GM19467 (cell line): ENCODE data around the gene NDUFB4.
A peak's percentile ranks its signal among the peaks of the same experiment; 100 is the strongest.
"Not testable (repeated sequence)": the region's sequence is repeated elsewhere in the genome, so short reads cannot be mapped to it uniquely, and the experiment has no call there.

Experiments used
- ATAC-seq: cut with Tn5 transposase; IDR thresholded peaks from one replicate; pipeline ENCODE4 v1.9.1; 2021; ENCODE audit warnings: mild to moderate bottlenecking, moderate library complexity; ENCODE audit not compliant: unreplicated experiment

NDUFB4 gene

DNA sequence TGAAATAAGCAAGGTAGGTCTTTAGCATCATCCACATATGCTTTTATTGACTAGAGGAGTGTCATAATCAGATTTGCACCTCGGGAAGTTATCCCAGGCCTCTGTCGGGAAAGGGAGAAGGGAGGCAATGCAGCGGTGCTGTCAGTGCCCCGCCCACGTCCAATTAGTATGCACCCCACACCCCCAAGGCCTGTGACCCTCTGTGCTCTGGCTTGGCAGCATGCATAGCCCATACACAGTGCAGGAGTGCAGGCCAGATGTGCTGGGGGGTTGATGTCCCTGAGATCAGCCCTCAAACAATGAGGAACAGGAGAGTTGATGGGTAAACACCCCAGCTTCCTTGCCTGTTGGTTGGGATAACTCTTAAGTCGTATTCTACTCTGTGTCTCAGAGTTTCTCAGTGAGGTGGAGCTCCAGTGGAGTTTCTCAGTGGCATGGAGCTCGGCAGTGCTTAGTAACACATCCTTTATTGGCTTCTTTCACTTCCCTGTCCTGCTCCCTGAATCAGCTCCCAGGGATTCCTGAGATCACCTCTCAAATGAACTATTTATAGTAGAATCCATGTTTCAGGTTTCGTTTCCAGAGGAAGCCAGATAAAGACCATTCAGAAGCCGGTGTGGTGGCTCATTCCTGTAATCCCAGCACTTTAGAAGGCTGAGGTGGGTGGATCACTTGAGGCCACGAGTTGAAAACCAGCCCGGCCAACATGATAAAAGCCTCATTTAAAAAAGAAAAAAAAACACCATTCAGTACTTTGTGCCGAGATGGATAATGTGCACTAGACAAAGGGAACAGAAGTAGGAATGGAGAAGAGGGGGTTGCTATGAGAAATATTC is 26.7 kb upstream of the NDUFB4 start:
- ATAC-seq, result no peak

DNA sequence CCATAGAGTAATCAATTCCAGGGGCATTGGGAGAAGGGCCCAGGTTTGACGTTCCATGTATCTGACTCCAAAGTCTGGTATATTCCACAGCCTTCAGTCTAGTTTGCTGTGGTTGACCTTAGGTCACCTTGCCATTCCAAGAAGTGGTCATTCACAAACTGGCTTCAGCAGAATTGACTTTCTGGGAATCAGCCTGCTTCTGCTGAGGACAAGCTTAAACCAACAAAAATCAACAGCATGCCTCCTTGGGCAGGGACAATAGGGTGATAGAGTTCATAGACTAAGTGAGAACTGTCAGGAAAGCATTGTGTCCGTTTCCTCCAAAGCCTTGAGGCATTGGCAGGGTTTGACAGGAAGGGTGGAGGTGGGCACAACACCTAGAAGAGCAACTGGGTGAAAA is 24.1 kb upstream of the NDUFB4 start:
- no peak for ATAC-seq

DNA sequence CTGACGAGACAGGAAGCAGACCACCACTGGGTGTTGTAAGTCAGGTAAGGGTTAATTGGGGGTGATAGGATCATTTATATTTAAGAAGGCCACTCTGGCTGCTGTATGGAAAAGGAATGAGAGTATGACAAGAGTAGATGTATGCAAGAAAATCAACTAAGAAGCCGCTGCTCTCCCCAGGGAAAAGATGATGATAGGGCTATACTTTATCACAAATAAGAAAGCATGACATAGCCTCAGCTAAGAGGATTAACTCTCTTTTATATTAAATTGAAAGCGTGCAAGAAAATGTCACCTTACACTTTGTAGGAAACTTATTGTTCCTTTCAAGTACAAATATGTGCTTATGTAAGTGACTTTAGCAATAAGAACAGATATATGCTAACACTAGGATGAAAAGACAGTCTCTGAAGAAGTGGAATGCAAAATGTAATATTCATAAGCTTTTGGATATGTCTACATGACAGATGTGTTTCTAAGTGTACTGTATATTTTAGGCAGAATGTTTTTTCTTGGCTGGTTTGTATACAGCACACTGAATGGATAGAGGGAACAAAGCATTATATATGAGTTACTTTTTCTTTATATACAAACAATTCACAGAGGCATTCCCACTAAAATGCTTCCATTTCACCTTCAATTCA is 8.7 kb upstream of the NDUFB4 start:
- ATAC-seq, result no peak

DNA sequence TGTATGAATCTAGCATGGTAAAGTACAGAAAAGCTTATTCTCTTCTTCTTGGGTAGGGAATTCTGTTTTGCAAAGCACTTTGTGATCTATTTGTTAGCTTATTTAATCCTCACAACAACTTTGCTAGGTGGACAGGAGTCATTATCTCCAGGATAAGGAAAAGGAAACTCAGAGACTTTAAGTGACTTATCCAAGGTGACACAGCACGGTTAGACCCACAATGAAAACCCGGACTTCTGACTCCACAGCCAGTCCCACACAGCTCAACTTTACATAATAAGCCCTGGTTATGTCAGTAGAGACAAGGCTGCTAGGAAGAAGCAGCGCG is 384 bp upstream of the NDUFB4 start:
- no peak for ATAC-seq

DNA sequence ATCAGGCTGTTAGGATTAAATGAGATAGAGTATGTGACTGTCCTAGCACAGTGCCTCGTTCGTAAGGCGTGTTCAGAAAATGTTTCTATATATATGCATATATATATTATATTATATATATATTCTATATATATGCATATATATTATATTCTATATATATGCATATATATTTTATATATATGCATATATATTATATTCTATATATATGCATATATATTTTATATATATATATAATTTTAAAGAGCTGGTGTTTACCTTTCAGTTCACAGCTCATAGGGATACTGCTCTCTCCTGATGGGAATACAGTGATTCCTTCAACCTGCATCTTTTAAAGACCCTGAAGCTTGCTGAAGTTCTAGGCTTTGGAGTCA is 702 bp downstream of the NDUFB4 start:
- no peak for ATAC-seq

DNA sequence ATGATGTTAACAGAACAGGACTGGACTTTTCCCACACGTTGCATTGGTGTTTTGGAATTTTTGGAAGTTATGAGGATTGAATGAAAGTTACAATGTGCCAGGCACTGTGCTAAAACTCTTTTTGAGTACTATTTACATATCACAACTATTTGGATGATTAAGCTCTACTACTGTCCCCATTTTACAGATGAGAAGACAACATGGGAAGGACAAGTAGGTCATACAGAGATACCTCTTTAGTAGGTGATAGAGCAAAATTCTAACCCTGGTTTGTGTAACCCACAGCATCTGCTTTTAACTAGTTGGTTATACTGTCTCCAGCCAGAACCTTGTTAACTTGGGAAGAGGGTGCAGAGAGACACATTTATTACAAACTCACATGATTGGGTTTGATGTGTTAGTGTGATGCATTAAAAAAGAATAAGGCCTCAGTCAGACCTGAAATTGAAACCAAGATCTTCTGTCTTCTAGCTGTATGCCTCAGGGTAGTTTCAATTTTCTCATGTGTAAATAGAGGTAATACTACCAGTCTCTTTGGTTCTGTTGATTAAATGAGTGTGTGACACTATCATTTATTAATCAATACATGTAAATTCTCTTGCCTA is 1.4 kb downstream of the NDUFB4 start:
- ATAC-seq, result peak; percentile 33

DNA sequence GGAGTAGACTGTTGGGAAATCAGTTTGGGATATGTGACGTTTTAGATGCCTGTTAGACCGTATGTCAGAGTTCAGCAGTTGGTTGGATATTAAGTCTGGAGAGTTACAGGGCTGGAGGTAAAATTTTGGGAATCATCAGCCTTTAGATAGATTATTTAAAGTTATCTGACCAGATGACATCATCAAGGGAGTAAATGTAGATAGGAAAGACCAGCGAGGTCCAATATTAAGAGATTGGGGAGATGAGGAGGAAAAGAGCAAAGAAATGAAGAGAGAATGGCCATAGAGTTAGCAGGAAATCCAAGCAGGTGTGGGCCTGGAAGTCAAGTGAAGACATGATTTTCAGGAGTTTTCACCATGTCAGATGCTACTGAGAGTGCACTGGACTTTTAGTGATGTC is 3.1 kb downstream of the NDUFB4 start:
- ATAC-seq, result no peak

DNA sequence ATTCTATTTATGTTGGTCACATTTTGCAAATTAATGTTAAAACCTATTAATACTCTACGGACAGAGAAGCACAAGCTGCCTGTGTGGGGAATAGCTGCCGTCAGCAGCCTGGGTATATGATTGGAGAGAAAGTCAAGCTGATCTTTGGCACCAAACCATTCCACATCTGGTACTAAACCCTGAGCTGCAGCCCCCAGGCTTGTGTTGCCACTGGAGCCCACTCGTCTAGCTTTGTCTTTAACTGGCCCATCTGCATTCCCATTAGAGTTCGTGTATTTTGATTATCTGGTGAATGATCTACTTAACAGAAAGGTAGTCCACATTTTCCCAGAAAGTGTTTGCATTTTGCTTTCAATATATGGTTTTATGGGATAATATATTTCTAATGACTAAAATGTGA is 5.4 kb downstream of the NDUFB4 start:
- no peak for ATAC-seq

DNA sequence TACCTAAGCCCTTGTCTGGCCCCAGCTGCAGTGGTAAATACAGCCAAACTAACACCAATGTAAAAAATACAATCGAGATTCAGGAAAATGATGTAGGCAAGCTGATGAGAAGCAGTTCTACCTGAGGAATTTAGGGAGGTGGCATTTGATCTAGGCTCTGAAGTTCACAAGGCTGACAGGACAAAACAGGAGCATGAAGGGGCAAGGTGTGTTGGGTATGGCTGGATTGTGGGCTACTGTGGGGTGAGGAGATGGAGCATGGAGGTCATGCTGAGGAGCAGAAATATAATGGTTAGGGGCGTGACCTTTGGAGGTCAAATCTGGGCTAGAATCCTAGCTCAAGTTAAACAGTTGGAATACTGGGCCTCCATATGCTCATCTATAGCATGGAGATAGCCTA is 6.5 kb downstream of the NDUFB4 start:
- ATAC-seq, result no peak

DNA sequence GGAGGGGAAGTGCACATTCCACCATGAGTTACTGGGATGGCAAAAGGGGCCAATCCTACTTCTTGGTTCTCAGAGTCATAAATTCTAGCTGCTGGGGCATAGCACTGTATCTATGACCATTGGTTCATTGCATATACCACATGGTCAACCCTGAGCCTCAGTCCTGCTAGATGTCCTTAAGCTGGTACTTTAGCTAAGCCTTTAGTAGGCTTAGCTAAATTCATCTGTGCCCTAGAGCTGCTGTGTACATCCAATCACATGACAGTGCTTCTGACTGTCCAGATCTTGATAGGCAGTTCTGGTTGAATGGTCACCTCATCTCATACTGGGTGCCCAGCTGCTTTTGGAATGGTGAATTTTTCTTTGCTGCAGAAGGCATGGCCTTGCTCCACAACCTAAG is 8.2 kb downstream of the NDUFB4 start:
- ATAC-seq, result no peak

DNA sequence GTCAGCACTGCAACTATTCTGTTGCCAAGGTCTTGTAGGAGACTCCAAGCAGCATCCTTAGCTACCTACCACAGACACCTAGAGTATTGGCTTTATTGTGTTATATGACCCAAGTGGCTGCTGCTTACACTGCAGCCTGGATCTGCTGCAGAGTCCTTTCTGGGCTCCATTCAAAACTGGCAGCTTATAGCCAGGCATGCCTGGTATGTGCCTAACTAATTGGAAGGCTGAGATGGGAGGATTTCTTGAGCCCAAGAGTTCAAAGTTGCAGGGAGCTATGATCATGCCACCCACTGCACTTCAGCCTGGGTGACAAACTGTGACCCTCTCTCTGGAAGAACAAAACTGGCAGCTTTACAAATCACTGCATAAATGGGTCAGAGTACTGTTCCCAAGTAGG is 8.6 kb downstream of the NDUFB4 start:
- ATAC-seq, result no peak

DNA sequence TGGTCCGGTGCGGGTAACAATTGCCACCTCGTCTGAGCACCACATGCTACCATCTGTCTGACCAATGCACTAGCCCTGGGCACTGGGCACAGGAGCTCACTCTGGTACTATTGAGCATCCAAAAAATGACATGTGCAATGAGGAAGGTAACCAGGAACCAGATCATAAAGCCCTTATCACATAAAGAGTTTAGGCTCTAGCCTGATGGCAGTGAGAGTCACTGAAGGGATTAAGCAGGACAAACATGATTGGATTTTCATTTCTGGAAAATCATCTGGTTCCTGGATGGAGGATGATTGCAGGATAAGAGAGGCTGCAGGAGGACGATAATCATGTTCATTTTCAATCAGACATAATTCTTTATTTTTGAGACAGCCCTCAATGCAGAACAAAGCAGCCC is 12.4 kb downstream of the NDUFB4 start:
- ATAC-seq, result no peak

DNA sequence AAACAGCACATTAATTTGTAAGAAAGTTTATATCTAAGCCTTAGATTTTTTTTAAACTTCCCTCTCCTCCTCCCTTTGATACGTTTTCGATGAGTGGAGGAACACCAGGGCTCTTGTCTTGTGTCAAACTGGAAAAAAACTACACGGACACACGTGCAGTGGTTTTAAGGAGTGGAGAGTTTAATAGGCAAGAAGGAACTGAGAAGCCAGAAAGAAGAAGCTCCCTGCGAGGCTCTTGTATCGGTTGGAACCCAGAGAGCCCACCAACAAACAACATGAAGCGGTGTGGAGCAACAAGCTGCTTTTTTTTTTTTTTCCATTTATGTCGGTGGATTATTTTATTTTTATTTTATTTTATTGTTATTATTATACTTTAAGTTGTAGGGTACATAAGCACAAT is 18.6 kb downstream of the NDUFB4 start:
- ATAC-seq, result no peak

DNA sequence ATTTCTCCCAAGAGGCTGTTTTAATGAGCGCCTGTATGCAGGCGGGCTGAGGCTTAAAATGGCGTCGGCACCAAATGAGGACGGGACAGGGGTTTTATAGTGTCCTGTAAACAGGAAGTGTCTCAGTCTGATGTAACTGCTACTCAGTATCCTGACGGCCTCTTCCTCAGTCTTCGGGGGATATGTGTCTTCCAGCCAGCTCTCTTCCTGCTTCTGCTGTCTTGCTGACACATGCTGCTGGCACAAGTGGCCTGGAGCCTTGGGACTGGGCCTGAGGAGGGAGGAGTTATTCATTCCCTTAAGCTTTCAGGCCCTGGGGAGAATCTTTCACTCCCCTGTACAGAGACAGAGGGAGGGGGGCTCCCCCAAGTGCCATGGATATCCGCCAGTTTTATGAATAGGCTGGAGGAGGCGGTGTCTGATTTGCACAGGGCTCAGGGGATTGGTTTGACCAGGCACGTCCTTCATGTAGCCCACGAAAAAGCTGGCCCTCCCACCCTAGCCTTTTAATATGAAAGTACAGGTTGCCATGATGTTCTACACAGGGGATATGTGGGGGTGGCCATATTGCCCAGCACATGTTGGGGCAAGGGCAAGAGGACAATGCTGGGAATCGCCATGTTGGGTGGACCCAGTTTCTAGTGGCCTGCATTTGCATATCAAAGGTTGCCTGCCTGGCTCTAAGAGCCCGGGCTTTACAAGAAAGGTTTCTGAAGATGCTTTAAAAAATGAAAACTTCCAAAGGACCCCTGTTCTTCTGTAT is 19.9 kb downstream of the NDUFB4 start:
- no peak for ATAC-seq

DNA sequence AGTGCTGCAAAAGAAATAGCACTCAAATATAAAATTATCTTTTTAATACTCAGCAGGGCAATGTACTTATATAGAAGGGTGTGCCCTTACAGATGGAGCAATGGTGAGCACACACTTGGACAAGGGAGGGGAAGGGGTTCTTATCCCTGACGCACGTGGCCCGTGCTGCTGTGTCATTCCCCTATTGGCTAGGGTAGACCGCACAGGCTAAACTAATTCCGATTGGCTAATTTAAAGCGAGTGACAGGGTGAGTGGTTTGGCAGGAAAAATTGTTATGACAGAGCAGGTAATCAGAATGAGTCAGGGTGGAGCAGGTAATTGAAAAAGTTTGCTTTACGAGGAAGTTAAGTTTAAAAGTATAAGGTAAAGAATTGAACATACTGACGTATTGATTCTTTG is 20.6 kb downstream of the NDUFB4 start:
- ATAC-seq, result not testable (repeated sequence)

DNA sequence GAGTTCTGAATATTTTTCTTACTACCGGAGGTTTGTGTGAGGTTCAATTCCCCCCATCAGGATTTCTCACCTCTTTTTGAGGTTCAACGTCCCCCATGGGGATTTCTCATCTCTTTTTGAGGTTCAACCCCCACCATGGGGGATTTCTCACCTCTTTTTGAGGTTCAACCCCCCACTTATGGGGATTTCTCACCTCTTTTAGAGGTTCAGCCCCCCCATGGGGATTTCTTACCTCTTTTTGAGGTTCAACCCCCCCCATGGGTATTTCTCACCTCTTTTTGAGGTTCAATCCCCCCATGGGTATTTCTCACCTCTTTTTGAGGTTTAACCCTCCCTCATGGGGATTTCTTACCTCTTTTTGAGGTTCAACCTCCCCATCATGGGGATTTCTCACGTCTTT is 26.3 kb downstream of the NDUFB4 start:
- no peak for ATAC-seq

DNA sequence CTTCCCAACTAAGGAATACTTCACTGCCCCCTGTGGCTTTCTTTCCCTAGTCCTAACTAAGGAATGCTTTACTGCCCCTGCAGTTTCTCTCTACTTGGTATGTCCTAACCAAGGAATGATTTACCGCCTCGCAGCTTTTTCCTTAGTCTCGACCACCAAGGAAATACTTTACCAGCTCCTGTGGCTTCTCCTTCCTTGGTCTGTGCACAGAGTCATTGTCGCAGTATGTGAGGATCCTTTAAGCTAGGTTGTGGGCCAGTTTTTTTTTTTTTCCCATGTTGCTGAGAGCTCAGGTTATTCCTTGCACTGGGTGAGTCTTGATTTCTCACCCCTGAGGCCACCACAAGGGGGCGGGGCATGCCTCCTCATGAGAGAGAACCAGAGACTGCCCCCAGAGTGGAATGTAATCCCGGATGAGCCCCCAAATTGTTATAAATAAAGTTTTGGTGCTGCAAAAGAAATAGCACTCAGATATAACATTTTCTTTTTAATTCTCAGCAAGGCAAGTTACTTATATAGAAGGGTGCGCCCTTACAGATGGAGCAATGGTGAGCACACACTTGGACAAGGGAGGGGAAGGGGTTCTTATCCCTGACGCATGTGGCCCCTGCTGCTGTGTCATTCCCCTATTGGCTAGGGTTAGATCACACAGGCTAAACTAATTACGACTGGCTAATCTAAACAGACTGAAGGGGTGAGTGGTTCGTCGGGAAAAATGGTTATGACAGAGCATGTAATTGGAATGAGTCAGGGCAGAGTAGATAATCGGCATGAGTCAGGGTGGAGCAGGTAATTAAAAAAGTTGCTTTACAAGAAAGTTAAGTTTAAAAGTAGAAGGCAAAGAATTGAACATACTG is 27.0 kb downstream of the NDUFB4 start:
- no peak for ATAC-seq

DNA sequence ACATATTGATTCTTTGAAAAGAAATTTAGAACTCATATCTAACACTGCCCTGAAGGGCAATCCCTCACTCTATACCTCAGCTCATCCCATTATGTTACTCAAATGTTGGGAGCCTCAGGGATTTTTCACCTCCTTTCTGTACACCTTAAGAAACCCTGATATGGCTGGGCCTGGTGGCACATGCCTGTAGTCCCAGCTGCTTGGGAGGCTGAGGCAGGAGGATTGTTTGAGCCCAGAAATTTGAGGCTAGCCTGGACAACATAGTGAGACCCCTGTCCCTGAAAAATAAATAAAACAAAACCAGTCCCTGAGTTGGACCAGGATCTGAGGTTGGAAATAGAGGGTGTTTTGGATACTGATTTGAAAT is 27.6 kb downstream of the NDUFB4 start:
- ATAC-seq, result no peak

DNA sequence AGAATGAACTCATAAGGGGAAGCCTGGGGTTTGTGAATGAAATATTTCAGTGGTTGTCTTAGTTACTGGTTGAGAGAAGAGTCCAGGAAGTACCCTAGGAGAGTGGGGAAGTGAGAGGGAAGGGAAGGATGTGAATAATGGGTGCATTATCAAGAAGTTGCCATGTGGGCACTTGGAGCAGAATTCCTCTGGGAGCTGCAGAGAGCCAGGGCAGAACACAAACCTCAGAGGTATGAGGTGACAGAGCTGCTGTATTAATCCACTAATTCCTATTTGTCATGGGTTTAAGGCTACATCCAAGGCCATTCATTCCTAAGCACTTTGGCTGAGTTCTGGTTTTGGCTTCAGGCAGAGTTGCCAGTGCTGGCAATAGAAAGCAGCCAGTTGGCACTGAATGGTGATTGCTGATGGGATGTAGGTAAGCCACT is 29.0 kb downstream of the NDUFB4 start:
- ATAC-seq, result no peak

DNA sequence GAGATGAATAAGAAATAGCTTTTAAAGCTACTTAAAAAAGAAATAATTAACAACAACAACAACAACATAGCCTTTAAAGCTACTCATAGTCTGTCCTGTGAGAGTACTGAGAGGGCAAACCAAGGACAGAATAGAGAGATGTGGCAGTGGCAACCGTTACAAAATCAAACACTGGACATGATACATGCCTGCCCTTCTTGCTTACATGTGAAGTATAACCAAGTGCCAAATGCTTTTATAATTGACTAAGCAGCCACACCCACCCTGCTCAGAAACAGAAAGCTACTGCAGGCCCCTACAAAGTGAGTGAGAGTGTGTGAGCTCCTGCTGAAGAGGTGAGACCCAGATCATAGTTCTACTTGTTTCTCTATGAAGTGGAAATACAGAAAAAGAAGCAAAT is 38.4 kb downstream of the NDUFB4 start:
- ATAC-seq, result no peak
